Stimulated activated CD4-positive, alpha-beta T cell treated with anti-CD3 and anti-CD28 coated beads, Interleukin-4, amount 100 ng/mL, for 48 hours (primary cell): ENCODE data around the gene NADK.
"Not testable (repeated sequence)": the region's sequence is repeated elsewhere in the genome, so short reads cannot be mapped to it uniquely, and the experiment has no call there.

Experiments
- DNase-seq, 2 donors: peaks; one replicate each; pipeline ENCODE4 v3.0.0-alpha.2; 2020; ENCODE audit warnings: low read depth in 2 of 2

The NADK gene

GRCh38 chr1:1763657-1764621, 14.3 kb downstream of the NADK start:
- DNase-seq = no peak

- DNase-seq = no peak
Observed at GRCh38 chr1:1761504-1762376, 16.5 kb downstream of the NADK start.

- DNase-seq = no peak
Observed at GRCh38 chr1:1760715-1761114, 17.6 kb downstream of the NADK start.

- DNase-seq = no peak
Observed at GRCh38 chr1:1760345-1760650, 18.0 kb downstream of the NADK start.

GRCh38 chr1:1759456-1760344, 18.6 kb downstream of the NADK start:
- no peak for DNase-seq

- no peak for DNase-seq
Observed at GRCh38 chr1:1758692-1759455, 19.4 kb downstream of the NADK start.

- DNase-seq = no peak
Observed at GRCh38 chr1:1758059-1758621, 20.1 kb downstream of the NADK start.

- no peak for DNase-seq
Observed at GRCh38 chr1:1757422-1758058, 20.7 kb downstream of the NADK start.

- DNase-seq = no peak
Observed at GRCh38 chr1:1756661-1757421, 21.4 kb downstream of the NADK start.

- no peak for DNase-seq
Observed at GRCh38 chr1:1755852-1756251, 22.4 kb downstream of the NADK start.

GRCh38 chr1:1755426-1755825, 22.8 kb downstream of the NADK start:
- no peak for DNase-seq

GRCh38 chr1:1754051-1754815, 24.0 kb downstream of the NADK start:
- no peak for DNase-seq

GRCh38 chr1:1753607-1754005, 24.7 kb downstream of the NADK start:
- no peak for DNase-seq

GRCh38 chr1:1752636-1753606, 25.3 kb downstream of the NADK start:
- DNase-seq = no peak

GRCh38 chr1:1752190-1752589, 26.1 kb downstream of the NADK start:
- no peak for DNase-seq

- not testable (repeated sequence) for DNase-seq
Observed at GRCh38 chr1:1749941-1750340, 28.3 kb downstream of the NADK start.

GRCh38 chr1:1748686-1749321, 29.5 kb downstream of the NADK start:
- DNase-seq = no peak
